CD4-positive, alpha-beta T cell (primary cell): Measurements from ENCODE around the gene LETM1. TPM values are rescaled to one million over a fixed set of nuclear protein-coding genes. Genes with fewer than 3 reads are reported as not detected.

Experiments used
- ATAC-seq: fragments of 200-7000 bp; cut with Tn5 transposase; one replicate; pipeline ENCODE4 v1.10.0; 2022; ENCODE audit warnings: mild to moderate bottlenecking; ENCODE audit not compliant: poor library complexity
- CTCF ChIA-PET: fragments of 350-600 bp; sonication (Branson Sonifier 250); formaldehyde crosslinking; loops from one replicate; lab custom pipeline; 2021; ENCODE audit warnings: antibody characterized with exemption, inconsistent platforms; lab: Charles Lee
- POLR2A ChIA-PET: fragments of 350-600 bp; sonication (Branson Sonifier 250); formaldehyde crosslinking; loops from one replicate; lab custom pipeline; 2021; ENCODE audit warnings: antibody characterized with exemption, inconsistent platforms; lab: Charles Lee
- DNase-seq, 14 experiments: peaks; one replicate each; pipeline ENCODE4 v3.0.0-alpha.2; 2013 to 2020; ENCODE audit warnings: mixed read lengths in 2 of 14
- H3K27ac ChIP-seq, 2 donors: one replicate each; pipeline versions ENCODE4 v1.5.1 to v1.7.0; 2013; ENCODE audit warnings: low read length in 2 of 2, low read depth in 1 of 2, mild to moderate bottlenecking in 1 of 2
- H3K27me3 ChIP-seq, 2 experiments: 1 replicate in 1 of 2; 2 replicates in 1 of 2; pipeline versions ENCODE4 v1.6.1 to v1.7.0; 2013; ENCODE audit warnings: low read length in 2 of 2, control low read depth in 1 of 2, mild to moderate bottlenecking in 1 of 2, moderate library complexity in 1 of 2; ENCODE audit not compliant: insufficient read depth in 2 of 2, control insufficient read depth in 1 of 2
- H3K36me3 ChIP-seq: one replicate; pipeline ENCODE4 v1.6.1; 2013; ENCODE audit warnings: low read length, control low read depth; ENCODE audit not compliant: insufficient read depth
- H3K4me1 ChIP-seq: one replicate; pipeline ENCODE4 v1.6.1; 2013; ENCODE audit warnings: low read length, control low read depth; ENCODE audit not compliant: insufficient read depth
- H3K4me3 ChIP-seq: one replicate; pipeline ENCODE4 v1.5.1; 2013; ENCODE audit warnings: mild to moderate bottlenecking, low read length, moderate library complexity
- H3K9me3 ChIP-seq, 2 experiments: 1 replicate in 1 of 2; 2 replicates in 1 of 2; pipeline versions ENCODE4 v1.6.1 to v1.7.0; 2013; ENCODE audit warnings: low read length in 2 of 2, mild to moderate bottlenecking in 2 of 2, control low read depth in 1 of 2, moderate library complexity in 1 of 2; ENCODE audit not compliant: control insufficient read depth in 1 of 2, insufficient read depth in 1 of 2
- H3K27ac Mint-ChIP-seq: one replicate; pipeline ENCODE4 v1.8.0; 2020; ENCODE audit warnings: mixed read lengths
- H3K27me3 Mint-ChIP-seq: one replicate; pipeline ENCODE4 v1.8.0; 2021; ENCODE audit warnings: mixed read lengths
- H3K36me3 Mint-ChIP-seq: one replicate; pipeline ENCODE4 v1.8.0; 2021; ENCODE audit warnings: low read depth, mixed read lengths
- H3K4me1 Mint-ChIP-seq: one replicate; pipeline ENCODE4 v1.8.0; 2021; ENCODE audit warnings: low read depth, mixed read lengths
- H3K4me3 Mint-ChIP-seq: one replicate; pipeline ENCODE4 v1.8.0; 2020; ENCODE audit warnings: mild to moderate bottlenecking, mixed read lengths
- H3K9me3 Mint-ChIP-seq: one replicate; pipeline ENCODE4 v1.8.0; 2020; ENCODE audit warnings: mixed read lengths
- CTCF ChIP-seq: fragments of 200-600 bp; IDR thresholded peaks from one replicate; pipeline ENCODE4 v1.8.0; 2022; ENCODE audit warnings: antibody characterized with exemption, mild to moderate bottlenecking
- intact Hi-C, 2 experiments: fragments of 100-400 bp; cut with DNase I in 1 of 2; cut with micrococcal nuclease in 1 of 2; formaldehyde crosslinking; loops; one replicate each; pipeline versions ENCODE4 v1.15.1 to v1.9.0; 2023 to 2025; cut with DNase I, micrococcal nuclease
- total RNA-seq, 174 experiments: library from RNA in 2 of 174; stranded (reverse) in 2 of 174; gene quantifications; one replicate each; pipeline ENCODE4 v1.2.3 and lab custom pipeline; 2021 to 2026

LETM1 gene
- total RNA-seq, 2 experiments from 2014 or later, result 21.2 to 25.2 TPM

GRCh38 chr4:1883583-1883982, 27.6 kb upstream of the LETM1 start:
- H3K4me3 ChIP-seq, result no peak overlapping the region
- no peak for DNase-seq
- H3K4me1 ChIP-seq, result peaks cover 14% of the 10 kb centered on the region
- H3K9me3 ChIP-seq, result peaks cover 0 to 3% of the 10 kb centered on the region in 2 experiments
- no peak overlapping the region for H3K27ac Mint-ChIP-seq
- H3K4me3 Mint-ChIP-seq, result no peak overlapping the region
- no peaks in the 10 kb centered on the region for H3K27me3 Mint-ChIP-seq
- no peak for TF ChIP-seq CTCF
- no peaks in the 10 kb centered on the region for H3K36me3 Mint-ChIP-seq
- no peak overlapping the region for H3K27ac ChIP-seq
- H3K27me3 ChIP-seq, result no peaks in the 10 kb centered on the region
- intact Hi-C loops, result no loop called here
- peaks cover 42% of the 10 kb centered on the region for H3K4me1 Mint-ChIP-seq
- H3K36me3 ChIP-seq, result no peaks in the 10 kb centered on the region
- ATAC-seq, result no peak
- POLR2A ChIA-PET, result interaction anchor here (0.6 to 1.1 kb wide), 2 partner anchors 13 to 743 kb away, joined by 3 to 6 read pairs; partner anchors contain the start of gene NSD2
- CTCF ChIA-PET, result interaction anchor here (0.6 kb wide), 1 partner anchor 35 kb away, joined by 3 read pairs; no protein-coding TSS in a partner anchor
- H3K9me3 Mint-ChIP-seq, result no peaks in the 10 kb centered on the region

- Histone ChIP-seq H3K4me3 (no peak overlapping the region), H3K27ac (no peak overlapping the region), H3K4me1 (peaks cover 18% of the 10 kb centered on the region), H3K27me3 (no peaks in the 10 kb centered on the region), H3K36me3 (no peaks in the 10 kb centered on the region), H3K9me3 (peaks cover 0 to 3% of the 10 kb centered on the region in 2 experiments)
- H3K27ac Mint-ChIP-seq, result no peak overlapping the region
- H3K4me3 Mint-ChIP-seq, result no peak overlapping the region
- intact Hi-C loops, result no loop called here
- POLR2A ChIA-PET, result interaction anchor here (0.6 to 1.1 kb wide), 2 partner anchors 12 to 744 kb away, joined by 3 to 6 read pairs; partner anchors contain the start of gene NSD2
- no peaks in the 10 kb centered on the region for H3K9me3 Mint-ChIP-seq
- peaks cover 42% of the 10 kb centered on the region for H3K4me1 Mint-ChIP-seq
- CTCF ChIA-PET, result no interaction called here
- no peaks in the 10 kb centered on the region for H3K36me3 Mint-ChIP-seq
- no peak for DNase-seq
- ATAC-seq, result no peak
- no peak for TF ChIP-seq CTCF
- no peaks in the 10 kb centered on the region for H3K27me3 Mint-ChIP-seq
These were observed 26.9 kb upstream of the LETM1 start for GRCh38 chr4:1882850-1883271.

- POLR2A ChIA-PET, result no interaction called here
- Mint-ChIP-seq H3K27me3 (no peaks in the 10 kb centered on the region), H3K4me3 (no peak overlapping the region), H3K27ac (no peak overlapping the region), H3K36me3 (no peaks in the 10 kb centered on the region), H3K9me3 (no peaks in the 10 kb centered on the region), H3K4me1 (peaks cover 43% of the 10 kb centered on the region)
- ATAC-seq (no peak), DNase-seq (no peak)
- intact Hi-C loops, result no loop called here
- Histone ChIP-seq H3K9me3 (no peaks in the 10 kb centered on the region), H3K4me1 (peaks cover 21% of the 10 kb centered on the region), H3K27me3 (no peaks in the 10 kb centered on the region), H3K27ac (no peak overlapping the region), H3K36me3 (no peaks in the 10 kb centered on the region), H3K4me3 (no peak overlapping the region)
- CTCF ChIA-PET, result no interaction called here
- TF ChIP-seq CTCF, result no peak
These were observed 24.4 kb upstream of the LETM1 start for GRCh38 chr4:1880332-1880731.
